WTC11 (cell line): ENCODE measurements around the gene BIRC3. TPM values are rescaled to one million over a fixed set of nuclear protein-coding genes. Genes with fewer than 3 reads are reported as not detected.

ENCODE experiments used
- ATAC-seq: fragments of 200-7000 bp; cut with Tn5 transposase; 2 replicates; pipeline ENCODE4 v1.10.0; 2021; ENCODE audit warnings: mild to moderate bottlenecking, moderate library complexity
- CTCF ChIA-PET: fragments of 300-600 bp; sonication (Branson Sonifier 250); formaldehyde crosslinking; loops from one replicate; lab custom pipeline; 2021; ENCODE audit warnings: antibody characterized with exemption; lab: Charles Lee
- POLR2A ChIA-PET: fragments of 350-600 bp; sonication (Branson Sonifier 250); formaldehyde crosslinking; loops from one replicate; lab custom pipeline; 2021; ENCODE audit warnings: antibody characterized with exemption; lab: Charles Lee
- DNase-seq: peaks from one replicate; pipeline ENCODE4 v3.0.0; 2021; ENCODE audit warnings: low spot score
- H3K27ac Mint-ChIP-seq: 2 replicates; pipeline ENCODE4 v1.8.0; 2021; ENCODE audit warnings: mixed read lengths
- H3K27me3 Mint-ChIP-seq: 2 replicates; pipeline ENCODE4 v1.8.0; 2021; ENCODE audit warnings: low read depth, mild to moderate bottlenecking, moderate library complexity, mixed read lengths
- H3K36me3 Mint-ChIP-seq: 2 replicates; pipeline ENCODE4 v1.8.0; 2021; ENCODE audit warnings: mixed read lengths
- H3K4me1 Mint-ChIP-seq: 2 replicates; pipeline ENCODE4 v1.8.0; 2022; ENCODE audit warnings: mixed read lengths
- H3K4me3 Mint-ChIP-seq: 2 replicates; pipeline ENCODE4 v1.8.0; 2021; ENCODE audit warnings: mild to moderate bottlenecking, moderate library complexity, mixed read lengths
- H3K9me3 Mint-ChIP-seq: 2 replicates; pipeline ENCODE4 v1.8.0; 2021; ENCODE audit warnings: mixed read lengths
- ATF1 ChIP-seq: sonication (generic); formaldehyde crosslinking; IDR thresholded peaks from 2 replicates; pipeline ENCODE4 v1.8.1; 2023; ENCODE audit warnings: mild to moderate bottlenecking, moderate library complexity, missing genetic modification reagents
- ESRRA ChIP-seq: sonication (generic); formaldehyde crosslinking; IDR thresholded peaks from 2 replicates; pipeline ENCODE4 v1.8.1; 2022; ENCODE audit warnings: mild to moderate bottlenecking, missing genetic modification reagents, borderline replicate concordance
- ETV6 ChIP-seq: sonication (generic); formaldehyde crosslinking; IDR thresholded peaks from 2 replicates; pipeline ENCODE4 v1.8.1; 2022; ENCODE audit warnings: mild to moderate bottlenecking, missing genetic modification reagents
- FOXP1 ChIP-seq: sonication (generic); formaldehyde crosslinking; IDR thresholded peaks from 2 replicates; pipeline ENCODE4 v1.8.0; 2022; ENCODE audit warnings: missing genetic modification reagents, mild to moderate bottlenecking, moderate library complexity, borderline replicate concordance
- GRHL2 ChIP-seq: fragments of 250-450 bp; sonication (Bioruptor Pico); IDR thresholded peaks from 2 replicates; pipeline ENCODE4 v1.8.0; 2022; ENCODE audit warnings: mild to moderate bottlenecking, moderate library complexity; ENCODE audit not compliant: insufficient replicate concordance, severe bottlenecking
- GTF2I ChIP-seq: fragments of 250-450 bp; sonication (Bioruptor Pico); conservative IDR thresholded peaks from 2 replicates; pipeline ENCODE4 v1.4.0; 2021; ENCODE audit warnings: mild to moderate bottlenecking
- NFATC4 ChIP-seq: fragments of 250-450 bp; sonication (Bioruptor Pico); IDR thresholded peaks from 2 replicates; pipeline ENCODE4 v1.9.0; 2021; ENCODE audit warnings: mild to moderate bottlenecking
- PRRX2 ChIP-seq: fragments of 250-450 bp; sonication (Bioruptor Pico); IDR thresholded peaks from 2 replicates; pipeline ENCODE4 v1.8.0; 2021; ENCODE audit warnings: mild to moderate bottlenecking
- SMAD3 ChIP-seq: sonication (generic); formaldehyde crosslinking; IDR thresholded peaks from 2 replicates; pipeline ENCODE4 v1.8.0; 2022; ENCODE audit warnings: missing genetic modification reagents, mild to moderate bottlenecking, borderline replicate concordance
- SOX15 ChIP-seq: fragments of 250-450 bp; sonication (Bioruptor Pico); IDR thresholded peaks from 2 replicates; pipeline ENCODE4 v1.9.0; 2021; ENCODE audit warnings: mild to moderate bottlenecking
- ZNF219 ChIP-seq: sonication (generic); formaldehyde crosslinking; IDR thresholded peaks from 2 replicates; pipeline ENCODE4 v1.8.0; 2023; ENCODE audit warnings: missing genetic modification reagents, mild to moderate bottlenecking, borderline replicate concordance
- ZNF263 ChIP-seq: sonication (generic); formaldehyde crosslinking; IDR thresholded peaks from 2 replicates; pipeline ENCODE4 v1.8.1; 2022; ENCODE audit warnings: low read depth, mild to moderate bottlenecking, moderate library complexity, missing genetic modification reagents
- ZNF416 ChIP-seq: fragments of 250-450 bp; sonication (Bioruptor Pico); IDR thresholded peaks from 2 replicates; pipeline ENCODE4 v1.9.0; 2021; ENCODE audit warnings: mild to moderate bottlenecking, inconsistent platforms
- ZNF671 ChIP-seq: fragments of 250-450 bp; sonication (Bioruptor Pico); IDR thresholded peaks from 2 replicates; pipeline ENCODE4 v1.8.0; 2021; ENCODE audit warnings: mild to moderate bottlenecking
- total RNA-seq: library from RNA; stranded (reverse); gene quantifications from 3 replicates; pipeline ENCODE4 v1.2.3, GENCODE V29; 2021
- TF ChIP-seq, protein P1 (sequence below): sonication (generic); formaldehyde crosslinking; IDR thresholded peaks from 2 replicates; pipeline ENCODE4 v1.8.0; 2022; ENCODE audit warnings: mild to moderate bottlenecking, missing genetic modification reagents
- TF ChIP-seq, protein P2 (sequence below): sonication (generic); formaldehyde crosslinking; IDR thresholded peaks from 2 replicates; pipeline ENCODE4 v1.8.1; 2023; ENCODE audit warnings: mild to moderate bottlenecking, missing genetic modification reagents, moderate library complexity
- TF ChIP-seq, protein P3 (sequence below): sonication (generic); formaldehyde crosslinking; IDR thresholded peaks from 2 replicates; pipeline ENCODE4 v1.8.1; 2023; ENCODE audit warnings: mild to moderate bottlenecking, missing genetic modification reagents, moderate library complexity
- TF ChIP-seq, protein P4 (sequence below): fragments of 250-450 bp; sonication (Bioruptor Pico); IDR thresholded peaks from 2 replicates; pipeline ENCODE4 v1.9.0; 2021; ENCODE audit warnings: mild to moderate bottlenecking, borderline replicate concordance
- TF ChIP-seq, protein P5 (sequence below): sonication (generic); formaldehyde crosslinking; IDR thresholded peaks from 2 replicates; pipeline ENCODE4 v1.8.0; 2023; ENCODE audit warnings: mild to moderate bottlenecking, missing genetic modification reagents
- TF ChIP-seq, protein P6 (sequence below): sonication (generic); formaldehyde crosslinking; IDR thresholded peaks from 2 replicates; pipeline ENCODE4 v1.8.1; 2022; ENCODE audit warnings: low read depth, missing genetic modification reagents, borderline replicate concordance
- TF ChIP-seq, protein P7 (sequence below): sonication (generic); formaldehyde crosslinking; IDR thresholded peaks from 2 replicates; pipeline ENCODE4 v1.8.1; 2023; ENCODE audit warnings: mild to moderate bottlenecking, missing genetic modification reagents
- TF ChIP-seq, protein P8 (sequence below): fragments of 250-450 bp; sonication (Bioruptor Pico); IDR thresholded peaks from 2 replicates; pipeline ENCODE4 v1.9.0; 2021; ENCODE audit warnings: moderate library complexity, mild to moderate bottlenecking, inconsistent platforms, borderline replicate concordance

Gene BIRC3
- total RNA-seq, 1 experiment from 2014 or later, result 0.33 TPM

DNA sequence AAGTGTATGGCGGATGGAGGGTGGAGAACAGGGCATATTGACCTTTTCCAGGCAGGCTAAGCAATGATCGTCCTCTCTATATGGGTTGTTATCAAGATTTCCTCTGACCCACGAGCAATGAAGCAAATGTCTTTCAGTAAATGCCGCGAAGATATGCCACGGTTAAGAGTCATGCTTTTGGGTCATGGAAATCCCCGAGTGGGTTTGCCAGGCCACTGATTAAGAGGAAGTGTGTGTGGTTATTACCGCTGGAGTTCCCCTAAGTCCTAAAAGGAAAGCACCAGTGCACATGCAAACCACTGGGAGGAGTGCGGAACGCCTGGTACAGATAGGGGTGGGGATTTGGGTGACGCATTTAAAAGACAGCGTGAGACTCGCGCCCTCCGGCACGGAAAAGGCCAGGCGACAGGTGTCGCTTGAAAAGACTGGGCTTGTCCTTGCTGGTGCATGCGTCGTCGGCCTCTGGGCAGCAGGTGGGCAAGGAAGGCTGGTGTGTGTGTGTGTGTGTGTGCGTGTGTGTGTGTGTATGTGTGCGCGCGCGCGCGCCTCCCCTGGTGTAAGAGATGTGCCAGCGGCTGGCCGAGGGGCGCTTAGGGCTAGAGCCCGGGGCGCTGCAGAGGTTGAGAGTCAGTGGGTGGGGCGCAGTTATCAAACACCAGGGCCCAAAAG lies at the start of gene BIRC3 (continued):
- no peak for TF ChIP-seq ETV6
- TF ChIP-seq GRHL2, result no peak
- TF ChIP-seq, protein P1, sequence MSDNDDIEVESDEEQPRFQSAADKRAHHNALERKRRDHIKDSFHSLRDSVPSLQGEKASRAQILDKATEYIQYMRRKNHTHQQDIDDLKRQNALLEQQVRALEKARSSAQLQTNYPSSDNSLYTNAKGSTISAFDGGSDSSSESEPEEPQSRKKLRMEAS (CRISPR knock-in tag), result peak; percentile 71; the same call in 1 of the 2 replicates
- no peak for TF ChIP-seq ESRRA (CRISPR knock-in tag)
- TF ChIP-seq FOXP1, result peak; percentile 79; the same call in 1 of the 2 replicates
- TF ChIP-seq ZNF263 (CRISPR knock-in tag), result no peak
- TF ChIP-seq, protein P2, sequence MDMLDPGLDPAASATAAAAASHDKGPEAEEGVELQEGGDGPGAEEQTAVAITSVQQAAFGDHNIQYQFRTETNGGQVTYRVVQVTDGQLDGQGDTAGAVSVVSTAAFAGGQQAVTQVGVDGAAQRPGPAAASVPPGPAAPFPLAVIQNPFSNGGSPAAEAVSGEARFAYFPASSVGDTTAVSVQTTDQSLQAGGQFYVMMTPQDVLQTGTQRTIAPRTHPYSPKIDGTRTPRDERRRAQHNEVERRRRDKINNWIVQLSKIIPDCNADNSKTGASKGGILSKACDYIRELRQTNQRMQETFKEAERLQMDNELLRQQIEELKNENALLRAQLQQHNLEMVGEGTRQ (CRISPR knock-in tag), result no peak
- TF ChIP-seq, all 79 proteins: peak for 6

DNA sequence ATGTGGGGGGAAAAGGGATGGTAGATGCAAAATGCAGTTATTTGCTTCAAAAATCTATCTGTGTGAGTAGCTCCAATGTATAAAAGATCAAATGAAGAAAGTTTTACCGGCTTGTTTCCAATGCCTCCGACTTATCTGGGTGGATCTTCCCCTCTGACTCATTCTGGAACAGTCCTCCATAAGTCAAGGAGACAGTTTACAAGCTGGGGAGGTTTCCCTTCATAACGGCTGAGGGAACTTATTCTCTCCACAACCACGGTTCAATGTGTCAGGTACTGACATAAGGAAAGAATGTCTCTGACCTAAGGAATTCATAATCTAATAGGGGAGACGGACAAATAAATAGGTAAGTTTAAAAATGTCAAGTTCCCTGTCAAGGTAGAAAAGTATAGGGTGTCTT lies 49.7 kb upstream of the BIRC3 start:
- TF ChIP-seq, protein P3, sequence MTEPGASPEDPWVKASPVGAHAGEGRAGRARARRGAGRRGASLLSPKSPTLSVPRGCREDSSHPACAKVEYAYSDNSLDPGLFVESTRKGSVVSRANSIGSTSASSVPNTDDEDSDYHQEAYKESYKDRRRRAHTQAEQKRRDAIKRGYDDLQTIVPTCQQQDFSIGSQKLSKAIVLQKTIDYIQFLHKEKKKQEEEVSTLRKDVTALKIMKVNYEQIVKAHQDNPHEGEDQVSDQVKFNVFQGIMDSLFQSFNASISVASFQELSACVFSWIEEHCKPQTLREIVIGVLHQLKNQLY, result no peak
- TF ChIP-seq PRRX2 (CRISPR knock-in tag) (no peak), SMAD3 (CRISPR knock-in tag) (no peak), ATF1 (CRISPR knock-in tag) (no peak), ZNF671 (CRISPR knock-in tag) (no peak), ZNF416 (CRISPR knock-in tag) (no peak), GTF2I (CRISPR knock-in tag) (no peak), NFATC4 (CRISPR knock-in tag) (no peak), FOXP1 (no peak), SOX15 (CRISPR knock-in tag) (no peak), ZNF219 (no peak), ETV6 (no peak)
- TF ChIP-seq, protein P4, sequence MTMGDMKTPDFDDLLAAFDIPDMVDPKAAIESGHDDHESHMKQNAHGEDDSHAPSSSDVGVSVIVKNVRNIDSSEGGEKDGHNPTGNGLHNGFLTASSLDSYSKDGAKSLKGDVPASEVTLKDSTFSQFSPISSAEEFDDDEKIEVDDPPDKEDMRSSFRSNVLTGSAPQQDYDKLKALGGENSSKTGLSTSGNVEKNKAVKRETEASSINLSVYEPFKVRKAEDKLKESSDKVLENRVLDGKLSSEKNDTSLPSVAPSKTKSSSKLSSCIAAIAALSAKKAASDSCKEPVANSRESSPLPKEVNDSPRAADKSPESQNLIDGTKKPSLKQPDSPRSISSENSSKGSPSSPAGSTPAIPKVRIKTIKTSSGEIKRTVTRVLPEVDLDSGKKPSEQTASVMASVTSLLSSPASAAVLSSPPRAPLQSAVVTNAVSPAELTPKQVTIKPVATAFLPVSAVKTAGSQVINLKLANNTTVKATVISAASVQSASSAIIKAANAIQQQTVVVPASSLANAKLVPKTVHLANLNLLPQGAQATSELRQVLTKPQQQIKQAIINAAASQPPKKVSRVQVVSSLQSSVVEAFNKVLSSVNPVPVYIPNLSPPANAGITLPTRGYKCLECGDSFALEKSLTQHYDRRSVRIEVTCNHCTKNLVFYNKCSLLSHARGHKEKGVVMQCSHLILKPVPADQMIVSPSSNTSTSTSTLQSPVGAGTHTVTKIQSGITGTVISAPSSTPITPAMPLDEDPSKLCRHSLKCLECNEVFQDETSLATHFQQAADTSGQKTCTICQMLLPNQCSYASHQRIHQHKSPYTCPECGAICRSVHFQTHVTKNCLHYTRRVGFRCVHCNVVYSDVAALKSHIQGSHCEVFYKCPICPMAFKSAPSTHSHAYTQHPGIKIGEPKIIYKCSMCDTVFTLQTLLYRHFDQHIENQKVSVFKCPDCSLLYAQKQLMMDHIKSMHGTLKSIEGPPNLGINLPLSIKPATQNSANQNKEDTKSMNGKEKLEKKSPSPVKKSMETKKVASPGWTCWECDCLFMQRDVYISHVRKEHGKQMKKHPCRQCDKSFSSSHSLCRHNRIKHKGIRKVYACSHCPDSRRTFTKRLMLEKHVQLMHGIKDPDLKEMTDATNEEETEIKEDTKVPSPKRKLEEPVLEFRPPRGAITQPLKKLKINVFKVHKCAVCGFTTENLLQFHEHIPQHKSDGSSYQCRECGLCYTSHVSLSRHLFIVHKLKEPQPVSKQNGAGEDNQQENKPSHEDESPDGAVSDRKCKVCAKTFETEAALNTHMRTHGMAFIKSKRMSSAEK (CRISPR knock-in tag), result no peak
- TF ChIP-seq, protein P5, sequence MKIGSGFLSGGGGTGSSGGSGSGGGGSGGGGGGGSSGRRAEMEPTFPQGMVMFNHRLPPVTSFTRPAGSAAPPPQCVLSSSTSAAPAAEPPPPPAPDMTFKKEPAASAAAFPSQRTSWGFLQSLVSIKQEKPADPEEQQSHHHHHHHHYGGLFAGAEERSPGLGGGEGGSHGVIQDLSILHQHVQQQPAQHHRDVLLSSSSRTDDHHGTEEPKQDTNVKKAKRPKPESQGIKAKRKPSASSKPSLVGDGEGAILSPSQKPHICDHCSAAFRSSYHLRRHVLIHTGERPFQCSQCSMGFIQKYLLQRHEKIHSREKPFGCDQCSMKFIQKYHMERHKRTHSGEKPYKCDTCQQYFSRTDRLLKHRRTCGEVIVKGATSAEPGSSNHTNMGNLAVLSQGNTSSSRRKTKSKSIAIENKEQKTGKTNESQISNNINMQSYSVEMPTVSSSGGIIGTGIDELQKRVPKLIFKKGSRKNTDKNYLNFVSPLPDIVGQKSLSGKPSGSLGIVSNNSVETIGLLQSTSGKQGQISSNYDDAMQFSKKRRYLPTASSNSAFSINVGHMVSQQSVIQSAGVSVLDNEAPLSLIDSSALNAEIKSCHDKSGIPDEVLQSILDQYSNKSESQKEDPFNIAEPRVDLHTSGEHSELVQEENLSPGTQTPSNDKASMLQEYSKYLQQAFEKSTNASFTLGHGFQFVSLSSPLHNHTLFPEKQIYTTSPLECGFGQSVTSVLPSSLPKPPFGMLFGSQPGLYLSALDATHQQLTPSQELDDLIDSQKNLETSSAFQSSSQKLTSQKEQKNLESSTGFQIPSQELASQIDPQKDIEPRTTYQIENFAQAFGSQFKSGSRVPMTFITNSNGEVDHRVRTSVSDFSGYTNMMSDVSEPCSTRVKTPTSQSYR (CRISPR knock-in tag), result no peak
- TF ChIP-seq, protein P6, sequence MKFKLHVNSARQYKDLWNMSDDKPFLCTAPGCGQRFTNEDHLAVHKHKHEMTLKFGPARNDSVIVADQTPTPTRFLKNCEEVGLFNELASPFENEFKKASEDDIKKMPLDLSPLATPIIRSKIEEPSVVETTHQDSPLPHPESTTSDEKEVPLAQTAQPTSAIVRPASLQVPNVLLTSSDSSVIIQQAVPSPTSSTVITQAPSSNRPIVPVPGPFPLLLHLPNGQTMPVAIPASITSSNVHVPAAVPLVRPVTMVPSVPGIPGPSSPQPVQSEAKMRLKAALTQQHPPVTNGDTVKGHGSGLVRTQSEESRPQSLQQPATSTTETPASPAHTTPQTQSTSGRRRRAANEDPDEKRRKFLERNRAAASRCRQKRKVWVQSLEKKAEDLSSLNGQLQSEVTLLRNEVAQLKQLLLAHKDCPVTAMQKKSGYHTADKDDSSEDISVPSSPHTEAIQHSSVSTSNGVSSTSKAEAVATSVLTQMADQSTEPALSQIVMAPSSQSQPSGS (CRISPR knock-in tag), result no peak
- TF ChIP-seq, protein P1 (CRISPR knock-in tag), result no peak
- TF ChIP-seq, protein P7, sequence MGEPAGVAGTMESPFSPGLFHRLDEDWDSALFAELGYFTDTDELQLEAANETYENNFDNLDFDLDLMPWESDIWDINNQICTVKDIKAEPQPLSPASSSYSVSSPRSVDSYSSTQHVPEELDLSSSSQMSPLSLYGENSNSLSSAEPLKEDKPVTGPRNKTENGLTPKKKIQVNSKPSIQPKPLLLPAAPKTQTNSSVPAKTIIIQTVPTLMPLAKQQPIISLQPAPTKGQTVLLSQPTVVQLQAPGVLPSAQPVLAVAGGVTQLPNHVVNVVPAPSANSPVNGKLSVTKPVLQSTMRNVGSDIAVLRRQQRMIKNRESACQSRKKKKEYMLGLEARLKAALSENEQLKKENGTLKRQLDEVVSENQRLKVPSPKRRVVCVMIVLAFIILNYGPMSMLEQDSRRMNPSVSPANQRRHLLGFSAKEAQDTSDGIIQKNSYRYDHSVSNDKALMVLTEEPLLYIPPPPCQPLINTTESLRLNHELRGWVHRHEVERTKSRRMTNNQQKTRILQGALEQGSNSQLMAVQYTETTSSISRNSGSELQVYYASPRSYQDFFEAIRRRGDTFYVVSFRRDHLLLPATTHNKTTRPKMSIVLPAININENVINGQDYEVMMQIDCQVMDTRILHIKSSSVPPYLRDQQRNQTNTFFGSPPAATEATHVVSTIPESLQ (CRISPR knock-in tag), result no peak
- TF ChIP-seq, protein P8, sequence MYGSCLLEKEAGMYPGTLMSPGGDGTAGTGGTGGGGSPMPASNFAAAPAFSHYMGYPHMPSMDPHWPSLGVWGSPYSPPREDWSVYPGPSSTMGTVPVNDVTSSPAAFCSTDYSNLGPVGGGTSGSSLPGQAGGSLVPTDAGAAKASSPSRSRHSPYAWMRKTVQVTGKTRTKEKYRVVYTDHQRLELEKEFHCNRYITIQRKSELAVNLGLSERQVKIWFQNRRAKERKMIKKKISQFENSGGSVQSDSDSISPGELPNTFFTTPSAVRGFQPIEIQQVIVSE (CRISPR knock-in tag), result no peak
- no peak for DNase-seq
- Mint-ChIP-seq H3K36me3 (no peaks in the 10 kb centered on the region), H3K27ac (peak overlapping the region; percentile 85), H3K27me3 (peaks cover 2% of the 10 kb centered on the region; the same call in 1 of the 2 replicates), H3K9me3 (no peaks in the 10 kb centered on the region), H3K4me3 (peak overlapping the region; percentile 66), H3K4me1 (peaks cover 29% of the 10 kb centered on the region)
- ChIA-PET POLR2A (interaction anchor here (0.6 kb wide), 1 partner anchor 17 kb away, joined by 6 read pairs; no protein-coding TSS in a partner anchor), CTCF (interaction anchor here (1.0 to 2.8 kb wide), 10 partner anchors 7 to 399 kb away, joined by 3 to 61 read pairs (median 8); no protein-coding TSS in a partner anchor)
- no peak for ATAC-seq
